K562 (cell line): ENCODE results near the gene CDC6. TPM values are rescaled to one million over a fixed set of nuclear protein-coding genes. Genes with fewer than 3 reads are reported as not detected.

Source experiments
- ATAC-seq: fragments of 200-7000 bp; cut with Tn5 transposase; 3 replicates; pipeline ENCODE4 v1.9.1; 2020; ENCODE audit warnings: moderate library complexity
- BruUV-seq: library from RNA; stranded (reverse); fragments of 400-500 nt; replicated peaks from 2 replicates; lab custom pipeline; 2021; lab: Mats Ljungman, UMichigan
- CTCF ChIA-PET: fragments of 300-600 bp; formaldehyde crosslinking; extraction: SDS; loops from one replicate; lab custom pipeline; 2021; ENCODE audit warnings: low intra/inter-chr PET ratio; lab: Yijun Ruan, JAX
- POLR2A ChIA-PET: fragments of 300-600, 350-650 bp; sonication (Branson Sonifier 250); formaldehyde crosslinking; extraction: SDS; loops from one replicate; lab custom pipeline; 2021; ENCODE audit warnings: antibody characterized with exemption, inconsistent platforms; lab: Yijun Ruan, JAX
- DNase-seq, 4 experiments: peaks; one replicate each; pipeline versions ENCODE4 v3.0.0 to v3.0.0-alpha.2; 2011 to 2018; ENCODE audit warnings: low spot score in 3 of 4, mixed read lengths in 3 of 4; ENCODE audit errors: extremely low read depth in 1 of 4
- FAIRE-seq: peaks from 2 replicates; lab custom pipeline; 2011; peaks lifted over from hg19 to GRCh38; lab: Jason Lieb, UNC
- H2AFZ ChIP-seq: 2 replicates; pipeline ENCODE4 v1.6.0; 2011; ENCODE audit warnings: low read depth, low read length, control low read depth, inconsistent platforms
- H3K27ac ChIP-seq: fragments of 200-600 bp; 3 replicates; pipeline ENCODE4 v1.8.0; 2011; ENCODE audit warnings: low read depth, mild to moderate bottlenecking, control low read depth, inconsistent platforms, low read length, moderate library complexity, mixed read lengths; ENCODE audit errors: extremely low read depth
- H3K27me3 ChIP-seq, 2 experiments: fragments of 300-600 bp in 1 of 2; 2 replicates in 1 of 2; 3 replicates in 1 of 2; pipeline versions ENCODE4 v1.6.0 to v1.8.0; 2011; ENCODE audit warnings: inconsistent platforms in 2 of 2, low read length in 2 of 2, mild to moderate bottlenecking in 1 of 2, mixed read lengths in 1 of 2, moderate library complexity in 1 of 2; ENCODE audit not compliant: control insufficient read depth in 2 of 2, insufficient read depth in 2 of 2
- H3K36me3 ChIP-seq: fragments of 300-600 bp; 3 replicates; pipeline ENCODE4 v1.8.0; 2011; ENCODE audit warnings: mild to moderate bottlenecking, low read length, inconsistent platforms; ENCODE audit not compliant: control insufficient read depth, insufficient read depth
- H3K4me1 ChIP-seq, 2 experiments: fragments of 200-600 bp in 1 of 2; replicated peaks in 1 of 2; 2 replicates in 1 of 2; 3 replicates in 1 of 2; pipeline versions ENCODE4 v1.5.1 to v1.8.0; 2011; ENCODE audit warnings: inconsistent platforms in 2 of 2, low read length in 2 of 2, mild to moderate bottlenecking in 1 of 2, mixed read lengths in 1 of 2, moderate library complexity in 1 of 2; ENCODE audit not compliant: control insufficient read depth in 2 of 2, insufficient read depth in 2 of 2
- H3K4me2 ChIP-seq: 2 replicates; pipeline ENCODE4 v1.6.1; 2011; ENCODE audit warnings: low read length, control low read depth, inconsistent platforms, mixed read lengths; ENCODE audit not compliant: insufficient read depth
- H3K4me3 ChIP-seq: fragments of 200-600 bp; sonication (generic), shearing (Covaris generic); 2 replicates; pipeline ENCODE4 v1.5.1; 2016; ENCODE audit warnings: control low read depth, inconsistent platforms
- H3K79me2 ChIP-seq: fragments of 200-600 bp; 3 replicates; pipeline ENCODE4 v1.8.0; 2011; ENCODE audit warnings: low read length, inconsistent platforms; ENCODE audit not compliant: control insufficient read depth, insufficient read depth
- H3K9ac ChIP-seq, 2 experiments: 2 replicates each; pipeline versions ENCODE4 v1.6.0 to v1.6.1; 2011; ENCODE audit warnings: low read depth in 2 of 2, low read length in 2 of 2, control low read depth in 1 of 2, inconsistent platforms in 1 of 2, mild to moderate bottlenecking in 1 of 2, mixed read lengths in 1 of 2; ENCODE audit not compliant: insufficient read depth in 1 of 2
- H3K9me1 ChIP-seq: one replicate; pipeline ENCODE4 v1.6.0; 2011; ENCODE audit warnings: inconsistent platforms, mild to moderate bottlenecking, low read length, moderate library complexity; ENCODE audit not compliant: control insufficient read depth, insufficient read depth
- H3K9me3 ChIP-seq: replicated peaks from 2 replicates; pipeline ENCODE4 v1.5.1; 2011; ENCODE audit warnings: low read depth, low read length, inconsistent platforms; ENCODE audit not compliant: control insufficient read depth, insufficient read depth
- H4K20me1 ChIP-seq: replicated peaks from 2 replicates; pipeline ENCODE4 v1.6.1; 2011; ENCODE audit warnings: low read length, inconsistent platforms, mixed read lengths; ENCODE audit not compliant: control insufficient read depth, insufficient read depth
- ARID3B ChIP-seq: fragments of 250-450 bp; sonication (Bioruptor Pico); IDR thresholded peaks from 2 replicates; pipeline ENCODE4 v1.4.0; 2020; ENCODE audit warnings: borderline replicate concordance
- ATF7 ChIP-seq: fragments of 450-650 bp; IDR thresholded peaks from 2 replicates; pipeline ENCODE4 v1.7.1; 2014; ENCODE audit warnings: mild to moderate bottlenecking, moderate library complexity
- EGR1 ChIP-seq: fragments of 450-650 bp; conservative IDR thresholded peaks from 2 replicates; pipeline ENCODE4 v1.6.1; 2017; ENCODE audit warnings: mild to moderate bottlenecking
- NBN ChIP-seq: fragments of 450-650 bp; IDR thresholded peaks from 2 replicates; pipeline ENCODE4 v1.6.1; 2016; ENCODE audit warnings: low read depth, mild to moderate bottlenecking
- PHF8 ChIP-seq: fragments of 200-600 bp; sonication (generic); IDR thresholded peaks from 2 replicates; pipeline ENCODE4 v1.6.1; 2012; ENCODE audit warnings: mixed run types, mild to moderate bottlenecking, inconsistent platforms, low read length, moderate library complexity, borderline replicate concordance
- PKNOX1 ChIP-seq: fragments of 450-650 bp; IDR thresholded peaks from 2 replicates; pipeline ENCODE4 v1.6.1; 2016
- SIN3A ChIP-seq, 2 experiments: fragments of 150-350 bp in 1 of 2; IDR thresholded peaks; 2 replicates each; pipeline ENCODE4 v1.6.1; 2011 to 2016; ENCODE audit warnings: borderline replicate concordance in 2 of 2, low read depth in 2 of 2, low read length in 2 of 2, mild to moderate bottlenecking in 2 of 2, moderate library complexity in 2 of 2; ENCODE audit not compliant: control insufficient read depth in 1 of 2
- SNAPC5 ChIP-seq: fragments of 250-450 bp; sonication (Bioruptor Pico); IDR thresholded peaks from 2 replicates; pipeline ENCODE4 v1.8.0; 2021; ENCODE audit warnings: moderate library complexity, mild to moderate bottlenecking, inconsistent platforms
- TFAP4 ChIP-seq: sonication (generic); formaldehyde crosslinking; IDR thresholded peaks from 2 replicates; pipeline ENCODE4 v1.8.0; 2022; ENCODE audit warnings: missing genetic modification reagents, mild to moderate bottlenecking, moderate library complexity, borderline replicate concordance
- ZNF395 ChIP-seq: fragments of 200-800 bp; sonication (Bioruptor generic); IDR thresholded peaks from 2 replicates; pipeline ENCODE4 v1.6.1; 2017; ENCODE audit warnings: missing genetic modification characterization, missing compliant biosample characterization
- ZNF707 ChIP-seq: fragments of 250-450 bp; sonication (Bioruptor Pico); conservative IDR thresholded peaks from 2 replicates; pipeline ENCODE4 v1.8.0; 2022; ENCODE audit warnings: inconsistent platforms, mild to moderate bottlenecking, moderate library complexity
- WGBS: fragments of 100-300 bp; shearing (Covaris generic); methylation state at CpG from one replicate; pipeline ENCODE4 v1.1.6; 2016; ENCODE audit warnings: low coverage, mixed read lengths; ENCODE audit not compliant: insufficient coverage; ENCODE audit errors: missing lambda C conversion rate; 5-methylcytosine and 5-hydroxymethylcytosine counted together
- in situ Hi-C: fragments of 300-500 bp; cut with MboI; formaldehyde crosslinking; loops from 4 replicates; pipeline ENCODE4 v1.15.0; 2018; ENCODE audit warnings: inconsistent platforms, mixed read lengths
- intact Hi-C: fragments of 100-400 bp; cut with micrococcal nuclease; formaldehyde crosslinking; loops from 2 replicates; pipeline ENCODE4 v1.14.2; 2022
- polyA plus RNA-seq, 8 experiments: library from polyadenylated mRNA; depleted of rRNA in 4 of 8; stranded (reverse) in 5 of 8; unstranded in 3 of 8; fragments of >200 nt; fragmentation: Nextera tagmentation in 2 of 8; fragmentation: Illumina TruSeq in 1 of 8; extraction: Ambion mirVana in 2 of 8; extraction: Trizol in 1 of 8; gene quantifications; 2 replicates each; pipeline versions ENCODE4 v1.2.1 to v1.2.3, GENCODE V29; 2011 to 2014; ENCODE audit warnings: inconsistent platforms in 1 of 8, missing spikeins in 1 of 8
- total RNA-seq, 7 experiments: library from RNA; depleted of rRNA in 6 of 7; stranded (reverse); fragments of >200 nt in 6 of 7; fragmentation: Illumina TruSeq in 2 of 7; extraction: Trizol in 2 of 7; gene quantifications; 2 replicates each; pipeline versions ENCODE4 v1.2.1 to v1.2.3, GENCODE V29; 2011 to 2021; ENCODE audit warnings: low replicate concordance in 1 of 7

CDC6 gene
- total and polyA plus RNA-seq, 9 of the 15 experiments (the other 6 are each of a cell fraction or from before 2014, with no cell fraction given) = 29.6 to 141 (median 106) TPM

GRCh38 chr17:40341808-40342503 lies 54.3 kb downstream of the CDC6 start (continued):
- TF ChIP-seq ZNF395 (no peak), PHF8 (peak; percentile 42; the same call in 1 of the 2 replicates)

- no peaks in the 10 kb centered on the region for H3K9me1 ChIP-seq
- ChIA-PET CTCF (no interaction called here), POLR2A (interaction anchor here (0.5 to 1.1 kb wide), 3 partner anchors 14 to 36 kb away, joined by 3 to 5 read pairs (median 4); no protein-coding TSS in a partner anchor)
- peaks cover 26% of the 10 kb centered on the region; the same call in 2 of the 3 replicates for H3K36me3 ChIP-seq
- FAIRE-seq (no peak), DNase-seq (no peak), ATAC-seq (no peak)
- H3K4me2 ChIP-seq = peak overlapping the region; percentile 83
- H3K9me3 ChIP-seq = no peaks in the 10 kb centered on the region
- no peaks in the 10 kb centered on the region; the same call in 1 of the 2 replicates for H4K20me1 ChIP-seq
- in situ Hi-C loops (no loop called here), intact Hi-C loops (loop anchor here (5.0 kb wide), 1 partner anchor 35 kb away; the partner anchor contains the start of gene RARA)
- H3K27me3 ChIP-seq = no peaks in the 10 kb centered on the region
- peak overlapping the region; percentile 91; the same call in 2 of the 3 replicates for H3K27ac ChIP-seq
- 27% methylated on average over 20 of the region's 38 CpGs for WGBS
- H3K4me1 ChIP-seq = peaks cover 48 to 64% of the 10 kb centered on the region in 2 experiments
- peaks cover 55% of the 10 kb centered on the region for H3K79me2 ChIP-seq
- no TSS peak for BruUV-seq
- peak overlapping the region; percentile 25; the same call in 1 of the 2 replicates for H2AFZ ChIP-seq
- peak overlapping the region; percentile 60 for H3K4me3 ChIP-seq
- H3K9ac ChIP-seq = peak overlapping the region; percentile 70 to 89
- TF ChIP-seq PKNOX1 (peak; percentile 56; the same call in 1 of the 2 replicates), SNAPC5 (CRISPR knock-in tag) (no peak), ARID3B (CRISPR knock-in tag) (no peak), EGR1 (peak; percentile 25; the same call in 1 of the 2 replicates), ZNF707 (no peak), ATF7 (peak; percentile 45), SIN3A (IDR thresholded peaks at IDR 0.05; ENCODE audit: borderline replicate concordance in 2 of 2, control insufficient read depth in 1 of 2, low read depth in 2 of 2, low read length in 2 of 2) (0 out of 4 replicates have a peak, but pooled peaks of 1 of the 2 experiments have one; percentile 38), NBN (no peak), TFAP4 (CRISPR knock-in tag) (0 out of 2 replicates have a peak, but pooled peaks have one; percentile 22)
Observed at GRCh38 chr17:40342504-40343218, 55.0 kb downstream of the CDC6 start.
